WI38 (cell line): ENCODE results near the gene TCOF1.

Source experiments
- H3K4me3 ChIP-seq: 2 replicates; pipeline ENCODE4 v1.5.1; 2011; ENCODE audit warnings: low read depth, mild to moderate bottlenecking, control low read depth, low read length
- TF ChIP-seq, protein P1 (sequence below): IDR thresholded peaks from 2 replicates; pipeline ENCODE4 v1.5.1; 2012; ENCODE audit warnings: low read depth, mild to moderate bottlenecking, control low read depth, low read length

The TCOF1 gene

DNA sequence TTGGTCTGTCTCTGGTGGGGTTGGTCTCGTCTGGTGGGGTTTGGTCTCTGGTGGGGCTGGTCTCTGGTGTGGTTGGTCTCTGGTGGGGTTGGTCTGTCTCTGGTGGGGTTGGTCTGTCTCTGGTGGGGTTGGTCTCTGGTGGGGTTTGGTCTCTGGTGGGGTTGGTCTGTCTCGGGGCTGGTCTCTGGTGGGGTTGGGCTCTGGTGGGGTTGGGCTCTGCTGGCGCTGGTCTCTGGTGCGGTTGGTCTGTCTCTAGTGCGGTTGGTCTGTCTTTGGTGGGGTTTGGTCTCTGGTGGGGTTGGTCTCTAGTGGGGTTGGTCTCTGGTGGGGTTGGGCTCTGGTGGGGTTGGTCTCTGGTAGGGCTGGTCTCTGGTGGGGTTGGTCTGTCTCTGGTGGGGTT is 71.5 kb downstream of the TCOF1 start:
- H3K4me3 ChIP-seq, result no peak overlapping the region
- TF ChIP-seq, protein P1, sequence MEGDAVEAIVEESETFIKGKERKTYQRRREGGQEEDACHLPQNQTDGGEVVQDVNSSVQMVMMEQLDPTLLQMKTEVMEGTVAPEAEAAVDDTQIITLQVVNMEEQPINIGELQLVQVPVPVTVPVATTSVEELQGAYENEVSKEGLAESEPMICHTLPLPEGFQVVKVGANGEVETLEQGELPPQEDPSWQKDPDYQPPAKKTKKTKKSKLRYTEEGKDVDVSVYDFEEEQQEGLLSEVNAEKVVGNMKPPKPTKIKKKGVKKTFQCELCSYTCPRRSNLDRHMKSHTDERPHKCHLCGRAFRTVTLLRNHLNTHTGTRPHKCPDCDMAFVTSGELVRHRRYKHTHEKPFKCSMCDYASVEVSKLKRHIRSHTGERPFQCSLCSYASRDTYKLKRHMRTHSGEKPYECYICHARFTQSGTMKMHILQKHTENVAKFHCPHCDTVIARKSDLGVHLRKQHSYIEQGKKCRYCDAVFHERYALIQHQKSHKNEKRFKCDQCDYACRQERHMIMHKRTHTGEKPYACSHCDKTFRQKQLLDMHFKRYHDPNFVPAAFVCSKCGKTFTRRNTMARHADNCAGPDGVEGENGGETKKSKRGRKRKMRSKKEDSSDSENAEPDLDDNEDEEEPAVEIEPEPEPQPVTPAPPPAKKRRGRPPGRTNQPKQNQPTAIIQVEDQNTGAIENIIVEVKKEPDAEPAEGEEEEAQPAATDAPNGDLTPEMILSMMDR, result no peak

DNA sequence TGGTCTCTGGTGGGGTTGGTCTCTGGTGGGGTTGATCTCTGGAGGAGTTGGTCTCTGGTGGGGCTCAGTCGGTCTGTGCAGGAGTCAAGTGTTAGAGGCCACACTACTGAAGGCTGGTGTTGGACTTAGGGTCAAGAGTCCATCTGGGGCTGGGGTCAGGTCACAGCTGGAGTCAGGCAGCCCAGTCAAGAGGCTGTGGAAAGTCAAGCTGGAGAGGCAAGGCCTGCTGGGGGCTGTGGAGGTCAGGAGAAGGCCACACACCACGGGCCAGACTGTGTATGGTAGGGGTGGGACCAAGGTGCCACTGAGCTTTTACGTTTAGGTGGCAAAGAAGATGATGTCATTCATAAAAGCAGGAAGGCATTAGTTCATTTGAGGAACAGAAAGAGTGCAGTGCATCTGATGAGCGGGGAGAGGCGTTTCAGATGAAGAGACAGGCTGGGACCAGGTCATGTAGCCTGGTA is 71.9 kb downstream of the TCOF1 start:
- TF ChIP-seq, protein P1, result no peak
- no peak overlapping the region for H3K4me3 ChIP-seq

DNA sequence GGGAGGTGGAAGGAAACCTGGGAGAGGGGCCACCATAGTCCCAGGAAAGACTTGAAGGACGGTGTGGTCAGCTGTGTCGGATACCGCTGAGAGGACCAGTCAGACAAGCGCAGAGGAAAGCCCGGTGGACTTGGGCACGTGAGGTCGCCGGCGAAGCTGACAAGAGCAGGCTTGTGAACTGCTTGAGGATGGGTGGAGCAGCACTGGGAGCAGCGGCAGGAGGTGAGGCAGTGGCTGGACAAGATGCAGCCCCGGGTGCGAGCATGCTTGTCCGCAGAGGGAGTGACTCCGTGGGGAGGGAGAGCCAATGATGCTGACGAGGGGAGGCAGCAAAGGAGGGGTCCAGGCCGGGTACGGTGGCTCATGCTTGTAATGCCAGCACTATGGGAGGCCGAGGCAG is 73.6 kb downstream of the TCOF1 start:
- TF ChIP-seq, protein P1, result no peak
- no peak overlapping the region for H3K4me3 ChIP-seq

DNA sequence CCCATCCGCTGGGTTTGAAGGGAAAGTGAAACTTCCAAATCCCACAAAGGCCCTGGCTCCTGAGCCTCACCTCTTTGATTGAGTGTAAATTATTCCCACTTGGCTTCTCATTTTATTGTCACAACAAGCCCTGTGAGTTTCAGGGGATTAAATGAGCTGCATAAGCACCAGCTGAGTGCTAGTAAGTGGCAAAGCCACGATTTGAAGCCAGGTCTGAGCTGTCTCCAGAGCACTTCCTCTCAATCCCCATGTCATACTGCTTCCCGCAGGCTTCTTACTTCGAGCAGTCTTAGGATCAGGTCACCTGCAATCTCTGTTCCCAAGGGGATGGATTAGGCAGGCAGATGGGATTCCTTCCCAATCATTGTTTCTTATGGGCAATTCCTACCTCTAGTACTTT is 74.1 kb downstream of the TCOF1 start:
- H3K4me3 ChIP-seq, result no peak overlapping the region
- TF ChIP-seq, protein P1, result no peak

DNA sequence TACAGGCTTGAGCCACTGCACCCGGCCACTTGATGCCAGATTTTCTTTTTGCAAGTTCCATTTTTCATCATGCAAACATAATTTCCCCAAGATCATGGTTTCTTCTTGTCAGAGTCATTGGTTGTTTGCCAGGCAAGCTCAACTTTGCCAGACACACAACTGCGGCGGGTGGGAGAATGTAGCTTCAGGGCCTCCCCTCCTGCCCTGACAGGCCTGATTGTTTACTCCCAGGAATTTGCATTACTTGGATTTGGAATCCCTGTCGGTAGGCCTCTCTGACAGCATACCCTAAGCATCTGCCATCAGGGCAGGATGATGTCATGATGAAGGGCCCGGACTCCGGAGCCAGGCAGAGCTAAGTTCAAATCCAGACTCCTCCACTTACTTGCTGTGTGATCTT is 77.0 kb downstream of the TCOF1 start:
- no peak overlapping the region for H3K4me3 ChIP-seq
- TF ChIP-seq, protein P1, result no peak

DNA sequence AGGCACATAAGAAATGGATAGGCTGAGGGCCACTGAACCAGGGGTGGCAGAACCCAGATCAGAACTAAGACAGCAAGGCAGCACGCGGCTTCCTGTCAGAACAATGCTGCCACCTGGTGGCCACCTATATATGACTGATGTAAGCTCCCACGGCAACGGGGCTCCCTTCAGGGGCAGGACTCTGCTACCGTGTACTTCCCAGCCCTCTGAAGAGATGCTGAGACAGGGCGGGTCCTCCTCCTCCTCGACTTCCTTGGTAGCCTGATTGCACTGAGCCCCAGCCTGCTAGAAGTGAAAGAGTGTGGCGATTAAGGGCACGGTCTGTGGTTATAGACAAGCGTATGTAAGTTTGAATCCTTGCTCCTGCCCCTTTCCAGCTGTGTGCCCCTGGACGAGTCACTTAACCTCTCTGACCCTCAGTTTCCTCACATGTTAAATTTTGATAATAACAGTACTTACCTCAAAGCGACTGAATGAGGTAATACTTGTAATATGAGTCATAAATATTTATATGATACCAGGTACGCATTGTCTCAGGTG is 78.7 kb downstream of the TCOF1 start:
- no peak overlapping the region for H3K4me3 ChIP-seq

DNA sequence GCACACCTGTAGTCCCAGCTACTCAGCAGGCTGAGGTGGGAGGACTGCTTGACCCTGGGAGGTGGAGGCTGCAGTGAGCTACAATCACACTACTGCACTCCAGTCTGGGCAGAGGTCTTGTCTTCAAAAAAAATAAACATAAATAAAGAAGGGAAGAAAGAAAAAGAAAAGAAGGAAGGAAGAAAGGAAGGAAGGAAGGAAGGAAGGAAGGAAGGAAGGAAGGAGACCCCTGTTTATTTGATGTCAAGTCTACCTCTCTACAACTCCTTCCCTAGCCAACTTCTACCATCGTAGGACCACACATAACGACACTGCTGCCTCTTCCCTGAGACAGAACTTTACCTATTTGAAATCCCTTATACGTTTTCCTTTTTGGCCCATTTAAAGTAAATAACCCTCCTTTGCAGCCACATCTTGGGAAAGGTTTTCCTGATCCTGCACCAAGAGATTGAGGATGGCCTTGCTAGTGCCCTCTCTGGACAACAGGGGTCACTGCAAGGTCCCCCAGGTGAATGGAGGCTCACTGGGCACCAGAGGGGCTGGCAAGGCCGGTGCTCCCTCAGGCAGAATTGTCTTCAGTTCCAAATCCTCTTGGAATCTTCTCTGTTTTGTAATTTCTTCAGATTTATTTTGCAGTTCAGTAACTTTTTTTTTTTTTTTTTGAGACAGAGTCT is 81.5 kb downstream of the TCOF1 start:
- no peak overlapping the region for H3K4me3 ChIP-seq
- TF ChIP-seq, protein P1, result peak; percentile 68

More for the DNA sequence above, 78.7 kb downstream of the TCOF1 start:
- TF ChIP-seq, protein P1, result peak; percentile 57
